ENCODE measurements around the gene RBM44.
"Not testable (repeated sequence)": the region's sequence is repeated elsewhere in the genome, so short reads cannot be mapped to it uniquely, and the experiment has no call there.

Gene RBM44

GRCh38 chr2:237858294-237859081 lies 59.9 kb downstream of the RBM44 start:
- DNase-seq: peak; percentile 45
- ATAC-seq: peak; percentile 59

GRCh38 chr2:237859082-237859433 lies 60.5 kb downstream of the RBM44 start:
- ATAC-seq (no peak), DNase-seq (no peak)

GRCh38 chr2:237859533-237860272 lies 61.1 kb downstream of the RBM44 start, which contains the start of gene RAMP1:
Gene RAMP1 (plus strand): TSS chr2:237859623. CDS start chr2:237859676, 53 bp downstream.
- ATAC-seq (peak; percentile 35), DNase-seq (no peak)

- no peak for ATAC-seq
- no peak for DNase-seq
Measured at GRCh38 chr2:237860273-237860935, 61.8 kb downstream of the RBM44 start.

GRCh38 chr2:237861875-237862527 lies 63.4 kb downstream of the RBM44 start:
- no peak for ATAC-seq

GRCh38 chr2:237862528-237862895 lies 63.9 kb downstream of the RBM44 start:
- no peak for DNase-seq
- ATAC-seq: no peak

More at GRCh38 chr2:237861875-237862527, 63.4 kb downstream of the RBM44 start:
- no peak for DNase-seq

- DNase-seq (no peak), ATAC-seq (no peak)
Measured at GRCh38 chr2:237863102-237863511, 64.5 kb downstream of the RBM44 start.

GRCh38 chr2:237863689-237864443 lies 65.3 kb downstream of the RBM44 start:
- ATAC-seq (no peak), DNase-seq (no peak)

GRCh38 chr2:237864444-237864931 lies 65.9 kb downstream of the RBM44 start:
- DNase-seq: no peak
- ATAC-seq: no peak

GRCh38 chr2:237864940-237865622 lies 66.5 kb downstream of the RBM44 start:
- no peak for ATAC-seq
- DNase-seq: no peak

- DNase-seq (no peak), ATAC-seq (no peak)
Measured at GRCh38 chr2:237865623-237866041, 67.1 kb downstream of the RBM44 start.

GRCh38 chr2:237866101-237866621 lies 67.6 kb downstream of the RBM44 start:
- ATAC-seq (no peak), DNase-seq (no peak)

GRCh38 chr2:237867465-237867864 lies 68.9 kb downstream of the RBM44 start:
- DNase-seq (no peak), ATAC-seq (no peak)

GRCh38 chr2:237868074-237868473 lies 69.5 kb downstream of the RBM44 start:
- not testable (repeated sequence) for DNase-seq, ATAC-seq

- ATAC-seq (no peak), DNase-seq (no peak)
Measured at GRCh38 chr2:237868631-237869342, 70.2 kb downstream of the RBM44 start.

- ATAC-seq (peak; percentile 25), DNase-seq (no peak)
Measured at GRCh38 chr2:237869343-237870102, 70.9 kb downstream of the RBM44 start.

- DNase-seq (no peak), ATAC-seq (no peak)
Measured at GRCh38 chr2:237870126-237870525, 71.5 kb downstream of the RBM44 start.

- ATAC-seq (no peak), DNase-seq (no peak)
Measured at GRCh38 chr2:237870754-237871651, 72.4 kb downstream of the RBM44 start.
